GM03348 (cell line): ENCODE data around the gene BCAS1.
"Not testable (repeated sequence)": the region's sequence is repeated elsewhere in the genome, so short reads cannot be mapped to it uniquely, and the experiment has no call there.

Source experiments
- DNase-seq: peaks from one replicate; pipeline ENCODE4 v3.0.0; 2012; ENCODE audit warnings: low spot score

BCAS1 gene

DNA sequence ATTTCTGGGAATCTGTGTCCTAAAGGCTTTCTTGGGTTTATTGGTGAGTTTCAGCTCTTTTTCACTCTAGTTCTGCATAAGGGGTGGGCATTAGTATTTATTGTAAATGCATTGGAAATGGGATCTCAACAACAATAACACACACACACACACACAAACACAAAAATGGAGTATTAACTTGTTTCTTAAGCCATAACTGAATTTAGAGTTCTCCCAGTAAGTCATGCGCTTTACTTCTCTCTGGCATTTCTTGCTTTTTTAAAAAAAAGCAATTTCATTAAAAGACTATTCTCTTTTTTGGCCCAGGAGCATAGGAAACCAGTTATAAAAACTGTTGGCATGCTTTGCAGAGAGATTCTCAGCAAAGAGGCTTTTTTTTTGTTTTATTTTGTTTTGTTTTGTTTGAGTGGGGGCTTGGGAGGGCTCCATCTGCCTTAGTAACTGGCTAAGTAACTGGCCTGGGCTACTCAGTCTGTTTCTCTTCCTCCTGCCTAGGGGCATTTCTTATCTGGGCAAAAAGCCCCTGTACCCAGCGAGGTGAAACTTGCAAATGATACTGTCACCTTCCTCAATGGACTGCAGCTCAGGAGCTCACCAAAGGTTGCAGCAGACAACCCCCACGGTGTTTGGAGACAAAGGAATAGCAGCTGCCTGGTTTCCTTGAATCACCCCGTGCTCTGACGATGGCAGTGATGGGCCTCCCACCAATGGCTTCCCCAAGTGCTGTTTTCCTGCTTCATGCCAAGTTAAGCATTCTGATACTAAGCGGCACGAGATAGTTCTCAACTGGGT, 128.5 kb downstream of the BCAS1 start:
- no peak for DNase-seq

DNA sequence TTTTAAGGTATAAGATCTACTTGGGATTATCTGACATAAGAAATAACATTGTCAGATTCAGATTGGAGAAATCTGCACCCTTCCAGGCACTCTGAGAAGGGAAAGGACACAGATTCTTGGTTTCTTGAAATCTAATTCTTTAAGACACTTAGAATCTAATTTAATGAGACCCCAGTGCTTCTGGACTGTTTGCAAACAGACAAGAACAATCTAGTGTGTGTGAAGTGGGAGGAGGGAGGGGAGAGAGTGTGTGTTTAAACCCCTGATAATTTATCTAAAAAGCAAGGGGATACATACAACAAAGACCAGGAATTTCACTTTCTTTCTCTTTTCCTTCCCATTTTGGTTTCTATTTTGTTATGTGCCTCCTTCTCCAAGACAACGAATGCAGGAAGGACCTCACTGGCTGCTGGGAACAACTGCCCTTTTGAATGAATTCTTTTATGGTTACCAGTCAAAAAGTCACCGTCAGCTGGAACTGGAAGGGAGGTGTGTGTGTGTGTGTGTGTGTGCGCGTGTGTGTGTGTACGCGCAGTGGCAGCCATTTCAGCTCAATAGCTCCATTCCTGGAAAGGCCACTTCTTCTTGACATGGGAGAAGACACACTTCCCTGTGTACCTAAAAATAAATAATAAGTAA, 129.4 kb downstream of the BCAS1 start:
- peak; percentile 65 for DNase-seq

DNA sequence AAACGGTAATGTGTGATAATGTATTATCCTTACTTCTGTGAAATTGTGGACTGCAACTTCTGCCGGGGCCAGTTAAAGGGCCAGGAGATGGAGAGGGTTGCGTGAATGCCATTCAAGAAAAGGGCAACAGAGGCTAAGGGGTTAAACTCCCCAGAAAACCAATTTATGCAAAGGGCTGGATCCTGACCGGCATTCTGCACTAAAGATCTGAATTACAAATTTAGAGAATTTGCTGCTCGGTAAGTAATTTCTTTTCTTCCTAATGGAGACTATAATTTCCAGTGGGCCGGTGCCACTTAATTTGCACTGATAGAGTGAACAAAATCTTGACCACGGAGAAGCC, 130.1 kb downstream of the BCAS1 start:
- no peak for DNase-seq

DNA sequence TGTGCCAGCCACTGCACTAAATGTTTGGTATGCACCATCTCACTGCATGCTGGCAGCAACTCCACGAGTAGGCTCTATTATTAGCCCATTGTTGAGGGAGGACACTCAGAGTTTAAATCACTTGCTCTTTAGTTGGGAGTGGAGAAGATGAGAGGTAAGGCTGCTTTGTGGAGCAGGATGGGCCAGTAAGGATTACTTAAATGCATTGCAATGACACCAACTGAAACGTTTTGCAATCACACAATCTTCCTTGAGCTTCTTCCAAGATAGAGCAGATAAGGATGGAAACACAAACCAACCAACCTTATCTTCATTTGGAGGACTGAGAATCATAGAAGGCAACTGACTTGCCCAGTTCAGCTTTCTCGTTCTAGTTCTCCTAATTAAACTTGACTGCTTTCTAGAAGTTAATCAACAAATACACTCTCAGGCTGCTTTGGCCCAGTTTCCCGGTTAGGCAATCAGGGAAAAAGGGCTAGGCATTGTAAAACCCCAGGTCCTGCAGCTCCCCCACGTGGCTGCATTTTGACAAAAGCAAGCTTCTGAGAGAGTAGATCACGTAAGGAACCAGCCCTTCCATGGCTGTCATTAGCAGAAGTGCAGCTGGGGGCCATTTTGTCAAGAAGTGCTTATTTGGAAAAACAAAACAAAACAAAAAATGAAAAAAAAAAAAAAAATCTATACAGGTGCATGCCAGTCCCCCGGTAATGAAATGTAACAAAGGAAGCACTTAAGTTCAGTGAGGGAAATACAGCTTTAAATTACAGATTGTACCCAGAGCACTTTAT, 130.6 kb downstream of the BCAS1 start:
- DNase-seq, result peak; percentile 77

DNA sequence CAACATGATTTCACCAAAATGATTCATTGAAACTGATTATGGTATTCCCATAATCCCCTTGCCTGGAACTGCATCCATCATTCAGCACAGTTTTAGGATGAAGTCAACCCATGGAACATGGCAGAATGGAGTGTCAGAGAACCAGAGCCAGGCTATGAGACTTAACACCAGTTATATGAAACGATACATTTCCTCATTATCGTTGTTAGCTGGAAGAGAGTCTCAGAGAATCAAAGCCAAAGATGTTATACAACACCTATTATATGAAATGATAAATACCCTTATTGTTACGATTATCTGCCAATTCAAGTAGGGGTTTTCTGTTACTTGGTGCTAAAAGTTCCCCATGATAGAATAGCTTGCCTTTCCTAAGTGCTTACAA, 131.2 kb downstream of the BCAS1 start:
- no peak for DNase-seq

DNA sequence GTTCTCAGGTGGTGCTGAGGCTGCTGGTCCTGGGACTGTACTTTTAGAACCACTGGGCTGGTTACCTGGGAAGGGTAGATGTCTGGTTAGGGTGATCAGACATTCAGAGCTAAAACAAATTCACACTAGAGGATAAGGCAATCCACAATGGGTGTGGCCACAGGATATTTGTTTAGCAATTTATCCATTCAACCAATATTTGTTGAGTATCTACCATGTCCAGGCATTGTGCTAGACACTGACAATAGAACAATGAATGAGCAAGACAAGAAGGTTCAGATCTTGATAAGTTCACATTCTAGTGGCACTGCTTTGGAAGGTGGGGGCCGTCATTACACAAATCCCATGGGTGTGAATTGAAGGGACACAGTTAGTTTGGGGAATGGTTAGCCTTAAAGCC, 131.7 kb downstream of the BCAS1 start:
- DNase-seq, result no peak

DNA sequence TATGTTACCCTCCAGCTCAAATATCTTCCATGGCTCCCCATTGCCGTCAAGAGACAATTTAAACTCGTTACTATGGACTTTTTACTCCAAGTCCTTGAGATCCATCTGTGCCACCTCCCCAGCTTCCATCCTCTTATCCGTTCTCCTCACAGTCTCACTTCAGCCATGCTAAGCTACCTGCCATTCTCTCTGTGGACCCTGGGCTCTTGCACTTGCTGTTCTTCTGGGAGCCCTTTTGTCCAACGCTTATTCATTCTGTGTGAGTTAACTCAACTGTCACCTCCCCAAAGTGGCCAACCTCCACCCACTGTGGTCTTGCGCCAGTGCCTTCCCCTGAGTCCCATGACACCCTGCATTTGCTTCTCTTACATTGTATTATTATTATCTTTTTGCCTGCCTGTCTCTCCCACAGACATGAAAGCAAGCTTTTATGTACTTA, 132.4 kb downstream of the BCAS1 start:
- DNase-seq, result no peak

DNA sequence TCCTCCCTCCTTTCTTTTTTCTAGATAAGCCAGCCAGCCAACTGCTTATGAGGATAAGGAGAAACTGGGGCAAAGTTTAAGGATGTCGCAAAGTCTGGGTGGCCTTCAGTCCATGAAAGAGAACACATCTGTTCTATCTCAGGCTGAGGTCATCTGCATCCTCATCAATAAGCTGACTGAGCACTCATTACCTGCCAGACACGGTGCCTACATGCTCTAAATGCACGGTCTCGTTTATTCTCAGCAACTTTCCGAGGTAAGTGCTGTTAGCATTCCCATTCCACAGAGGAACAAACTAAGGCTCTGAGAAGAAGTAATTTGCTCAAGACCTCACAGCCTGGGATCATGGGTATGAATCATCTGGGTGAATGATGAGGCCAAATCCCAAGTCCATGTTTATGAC, 133.1 kb downstream of the BCAS1 start:
- DNase-seq, result no peak

DNA sequence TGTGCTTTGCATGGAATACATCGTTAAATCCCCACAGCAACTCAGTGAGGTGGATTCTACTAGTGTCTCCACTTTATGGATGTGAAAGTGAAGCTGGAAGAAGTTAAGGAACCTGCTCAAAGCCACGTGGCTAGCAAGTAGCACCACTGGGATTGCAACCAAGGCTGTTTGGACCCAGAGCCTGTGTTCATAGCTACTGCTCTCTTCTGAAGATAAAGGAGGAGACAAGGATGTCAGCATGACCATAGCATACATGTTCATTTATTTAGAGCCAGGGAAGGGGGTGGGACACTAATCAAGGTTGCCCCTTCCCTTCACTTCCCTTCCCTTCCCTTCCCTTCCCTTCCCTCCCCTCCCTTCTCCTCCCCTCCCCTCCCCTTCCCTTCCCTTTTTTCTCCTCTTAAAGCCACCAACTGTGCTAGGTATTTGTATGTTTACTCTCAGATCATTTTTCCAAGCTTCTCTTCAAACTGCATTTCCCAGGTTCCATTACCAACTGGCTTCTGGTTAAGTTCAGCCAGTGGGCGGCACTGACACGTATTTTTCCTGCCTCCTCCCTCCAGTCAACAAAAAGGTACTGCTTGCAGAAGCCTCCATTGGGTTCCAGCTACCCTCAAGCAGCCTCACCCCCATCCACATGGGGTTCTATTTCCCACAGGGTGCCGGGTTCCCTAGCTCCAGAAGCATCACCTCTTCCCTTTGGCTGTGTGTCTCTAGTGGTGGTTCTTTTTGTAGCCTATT, 134.9 kb downstream of the BCAS1 start:
- DNase-seq, result no peak

DNA sequence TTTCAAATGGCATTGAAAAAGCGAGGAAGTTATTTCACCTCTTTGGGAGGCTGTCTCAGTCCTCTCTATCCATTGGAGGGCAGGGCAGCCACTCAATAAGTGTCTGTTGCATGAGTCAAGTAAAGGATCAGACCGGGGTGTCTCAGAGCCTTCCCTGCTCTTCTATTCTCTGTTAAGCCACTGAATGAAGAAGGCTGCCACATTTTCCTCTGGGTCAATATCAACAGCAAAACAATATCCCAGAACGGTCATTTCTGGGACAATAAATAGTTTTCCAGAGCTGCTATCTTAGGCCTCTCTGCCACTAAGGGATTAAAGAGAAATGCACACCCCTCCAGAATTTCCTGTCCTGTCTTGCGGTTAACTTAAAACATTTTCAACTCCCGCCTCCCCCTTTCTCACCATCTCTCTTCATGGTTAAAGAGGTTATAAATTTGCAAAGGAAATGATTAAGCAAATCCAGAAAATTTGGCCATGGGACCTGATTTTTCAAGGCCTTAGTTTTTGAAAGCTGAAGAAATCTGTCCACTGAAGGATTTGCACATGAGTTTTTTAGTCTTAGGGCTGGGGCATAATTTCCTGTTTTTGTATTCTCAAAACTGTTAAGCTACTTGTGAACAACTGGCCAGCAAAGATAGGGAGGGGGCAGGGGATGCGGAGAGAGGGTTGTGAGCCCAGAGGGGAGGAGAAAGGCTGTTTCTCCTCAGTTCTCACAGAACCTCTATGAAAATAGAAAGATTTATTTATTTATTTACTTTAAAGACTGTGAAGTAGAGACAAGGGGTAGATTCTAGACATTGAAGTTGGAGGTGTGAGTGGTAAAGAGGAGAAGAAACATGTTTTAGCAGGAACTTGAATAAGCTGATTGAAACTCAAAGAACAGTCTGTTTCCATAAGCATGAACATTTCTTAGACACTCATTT, 135.7 kb downstream of the BCAS1 start:
- peak; percentile 87 for DNase-seq

DNA sequence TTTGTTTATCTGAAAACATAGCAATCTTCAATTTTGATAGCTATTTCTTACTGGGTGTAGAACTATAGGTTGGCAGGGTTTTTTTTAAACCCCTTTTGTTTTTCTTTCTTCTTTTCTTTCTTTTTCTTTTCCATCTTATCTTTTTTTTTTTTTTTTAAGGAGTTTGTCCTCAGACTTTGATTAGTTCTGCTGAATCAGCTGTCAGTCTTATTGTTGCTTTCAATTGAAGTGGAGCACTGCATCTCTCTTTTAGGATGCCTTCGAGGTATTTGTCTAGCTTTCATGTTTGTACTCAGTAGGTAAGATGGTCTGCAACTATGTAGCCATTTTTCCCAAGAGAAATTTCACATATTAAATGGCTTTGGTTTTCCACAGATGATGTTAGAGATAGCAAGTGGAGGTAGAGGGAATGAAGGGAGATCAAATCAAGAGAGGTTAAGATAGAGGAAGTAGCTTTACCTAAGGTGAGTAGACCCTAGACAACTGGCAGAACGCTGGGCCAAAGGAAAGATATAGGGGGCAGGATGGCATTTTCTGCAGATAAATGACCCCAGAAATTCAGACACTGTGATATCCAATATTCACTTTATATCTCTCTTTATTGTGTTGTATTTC, 137.1 kb downstream of the BCAS1 start:
- DNase-seq, result no peak

DNA sequence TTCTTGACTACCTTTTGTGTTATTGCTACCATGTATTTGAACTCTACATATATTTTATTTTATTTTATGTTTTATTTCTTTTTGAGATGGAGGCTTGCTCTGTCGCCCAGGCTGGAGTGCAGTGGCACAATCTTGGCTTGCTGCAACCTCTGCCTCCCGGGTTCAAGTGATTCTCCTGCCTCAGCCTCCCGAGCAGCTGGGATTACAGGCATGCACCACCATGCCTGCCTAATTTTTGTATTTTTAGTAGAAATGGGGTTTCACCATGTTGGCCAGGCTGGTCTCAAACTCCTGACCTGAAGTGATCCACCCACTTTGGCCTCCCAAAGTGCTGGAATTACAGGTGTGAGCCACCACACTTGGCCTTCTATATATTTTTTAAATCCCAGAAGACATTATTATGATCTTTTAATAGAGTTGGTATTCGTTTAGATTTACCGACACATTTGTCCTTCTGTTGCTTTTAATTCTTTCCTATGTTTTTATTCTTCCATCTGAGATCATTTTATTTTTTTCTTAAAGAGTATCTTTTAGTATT, 137.7 kb downstream of the BCAS1 start:
- DNase-seq, result not testable (repeated sequence)

DNA sequence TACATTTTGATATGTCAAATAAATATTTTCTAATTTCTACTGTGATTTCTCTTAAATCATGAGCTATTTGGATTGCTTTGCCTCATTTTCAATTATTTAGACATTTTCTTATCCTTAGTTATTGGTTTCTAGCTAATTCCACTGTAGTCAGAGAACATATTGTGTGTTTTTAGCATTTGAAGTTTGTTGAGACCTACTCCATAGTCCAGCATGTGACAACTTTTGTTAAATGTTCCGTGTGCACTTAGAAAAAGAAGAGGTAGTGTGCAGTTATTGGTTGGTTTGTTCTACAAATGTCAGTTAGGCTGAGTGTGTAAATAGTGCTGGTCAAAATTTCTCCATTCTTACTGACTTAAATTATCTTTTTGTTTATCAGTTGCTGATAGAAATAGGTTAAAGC, 138.8 kb downstream of the BCAS1 start:
- no peak for DNase-seq

DNA sequence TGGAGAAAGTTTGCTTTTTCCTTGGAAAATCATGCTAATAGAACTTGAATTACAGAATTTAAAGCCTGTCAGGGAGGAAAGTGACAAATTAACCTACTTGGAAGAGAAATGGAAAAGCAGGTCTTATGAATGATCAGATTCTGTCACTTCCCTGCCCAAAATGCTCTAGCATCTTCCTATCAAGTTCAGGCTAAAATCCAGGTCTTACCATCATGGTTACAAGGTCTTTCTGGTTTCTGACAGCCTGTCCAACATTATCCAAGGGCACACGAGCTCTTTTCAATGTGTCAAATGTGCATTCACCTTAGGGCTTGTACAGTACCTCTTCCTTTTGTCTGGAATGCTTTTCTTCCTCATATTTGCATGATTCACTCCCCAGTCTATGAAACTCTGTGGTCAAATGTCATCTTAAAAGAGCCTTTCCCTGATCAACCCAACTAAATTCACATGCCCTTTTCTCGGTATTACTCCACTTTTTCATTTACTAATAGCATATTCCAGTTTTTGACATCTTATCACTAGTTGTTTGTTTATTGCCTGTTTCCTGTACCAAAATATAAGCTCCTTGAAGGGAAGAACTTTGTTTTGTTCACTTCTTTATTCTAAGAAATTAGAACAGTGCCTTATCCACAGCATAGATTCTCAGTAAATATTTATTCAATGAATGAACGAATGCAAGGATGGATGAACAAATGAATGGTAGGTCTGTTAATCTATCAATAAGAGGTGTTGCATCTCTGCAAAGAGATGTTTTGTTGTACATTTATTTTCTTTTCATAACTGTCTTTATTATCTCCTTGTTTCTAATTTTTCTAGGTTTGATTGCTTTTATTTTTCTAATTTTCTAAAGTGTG, 139.5 kb downstream of the BCAS1 start:
- DNase-seq, result peak; percentile 26

DNA sequence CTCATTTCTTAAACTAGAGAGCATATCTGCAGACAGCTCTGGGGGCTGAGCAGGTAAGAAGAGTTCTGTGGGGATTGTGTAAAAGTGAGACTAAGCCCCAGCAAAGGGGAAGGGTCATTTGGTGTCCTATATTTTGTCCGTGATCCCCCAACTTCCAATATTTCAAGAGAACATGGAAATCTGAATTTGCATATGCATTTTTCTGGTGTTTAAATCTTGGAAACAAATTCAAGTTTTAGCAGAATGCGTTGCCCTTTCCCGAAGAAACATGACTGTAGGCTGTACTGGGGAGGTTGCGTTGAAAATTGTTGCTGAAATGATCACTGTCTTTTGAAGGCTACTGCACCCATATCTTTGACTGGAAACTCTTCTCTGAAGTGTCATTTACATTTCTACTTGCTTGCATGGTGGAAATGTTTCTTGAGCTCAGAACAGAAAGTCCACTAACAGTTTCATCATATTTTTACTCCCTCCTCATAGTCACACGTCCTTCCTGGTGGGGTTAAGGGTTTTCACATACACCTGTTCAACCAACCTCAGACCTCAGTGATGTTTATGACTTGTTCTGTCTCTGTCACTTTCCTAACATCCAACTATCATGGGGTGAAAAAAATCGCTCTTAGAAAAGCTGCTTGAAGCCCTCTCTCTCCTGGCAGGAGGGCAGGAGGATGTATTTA, 140.3 kb downstream of the BCAS1 start:
- no peak for DNase-seq

DNA sequence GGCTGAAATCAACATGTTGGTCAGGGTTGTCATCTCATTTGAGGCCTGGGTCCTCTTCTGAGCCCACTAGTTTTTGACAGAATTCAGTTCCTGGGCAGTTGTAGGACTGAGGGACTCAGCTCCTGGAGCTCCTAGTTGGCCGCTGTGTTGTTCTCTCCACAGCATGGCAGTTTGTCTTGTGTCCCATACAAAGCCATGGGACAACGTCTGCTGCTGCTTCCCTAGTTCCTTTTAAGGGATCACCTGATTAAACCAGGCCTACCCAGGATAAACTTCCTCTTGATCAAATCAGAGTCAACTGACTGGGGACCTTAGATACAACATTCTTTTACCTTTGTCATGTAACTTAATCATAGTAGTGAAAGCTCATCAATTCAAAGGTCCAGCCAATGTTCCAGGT, 141.0 kb downstream of the BCAS1 start:
- DNase-seq, result no peak

DNA sequence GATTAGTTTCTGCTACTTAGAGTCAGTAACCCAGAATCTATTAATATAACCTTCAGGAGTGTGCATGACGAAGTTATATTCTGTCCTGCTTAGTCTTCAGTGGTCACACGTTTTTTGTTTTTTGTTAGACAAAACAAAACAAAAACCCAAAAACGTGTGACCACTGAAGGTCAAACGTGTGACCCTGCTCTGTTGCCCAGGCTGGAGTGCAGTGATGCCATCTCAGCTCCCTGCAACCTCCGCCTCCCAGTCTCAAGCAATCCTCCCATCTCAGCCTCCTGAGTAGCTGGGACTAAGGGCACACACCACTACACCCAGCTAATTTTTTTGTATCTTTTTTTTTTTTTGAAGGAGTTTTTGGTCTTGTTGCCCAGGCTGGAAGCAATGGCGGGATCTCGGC, 142.4 kb downstream of the BCAS1 start:
- no peak for DNase-seq

DNA sequence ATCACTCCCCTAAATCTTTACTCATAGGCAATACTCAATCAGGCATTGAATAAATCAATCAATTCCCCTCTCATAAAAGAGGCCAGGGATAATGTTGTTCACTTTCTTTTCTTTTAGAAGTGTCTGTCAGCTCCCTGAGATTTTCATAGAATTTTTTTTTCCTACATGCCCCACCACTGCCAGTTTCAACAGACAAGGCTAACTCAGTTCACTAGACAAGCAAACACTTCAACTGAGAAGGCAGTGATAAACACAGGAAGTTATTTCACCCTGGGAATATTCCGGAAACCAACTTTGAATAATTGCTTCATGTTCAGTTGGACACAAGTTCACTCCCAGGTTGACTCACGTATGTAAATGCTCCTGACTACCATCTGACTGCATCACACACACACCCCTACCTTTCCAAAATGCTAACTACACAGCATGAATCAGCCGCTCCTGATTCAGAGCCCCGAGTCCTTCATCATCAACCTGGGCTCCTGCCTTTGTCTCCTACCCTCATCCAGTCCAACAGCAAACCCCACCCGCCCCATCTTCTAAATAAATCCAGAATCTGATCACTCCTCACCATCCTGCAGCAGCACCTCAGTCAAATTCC, 143.9 kb downstream of the BCAS1 start:
- peak; percentile 67 for DNase-seq
